Stimulated activated CD8-positive, alpha-beta memory T cell treated with anti-CD3 and anti-CD28 coated beads, Interleukin-15, amount 100 ng/mL, for 48 hours (primary cell): Measurements from ENCODE around the gene SYCE3.

Experiments
- DNase-seq, 2 donors: peaks; one replicate each; pipeline ENCODE4 v3.0.0-alpha.2; 2020; ENCODE audit warnings: low read depth in 2 of 2

Gene SYCE3

DNA sequence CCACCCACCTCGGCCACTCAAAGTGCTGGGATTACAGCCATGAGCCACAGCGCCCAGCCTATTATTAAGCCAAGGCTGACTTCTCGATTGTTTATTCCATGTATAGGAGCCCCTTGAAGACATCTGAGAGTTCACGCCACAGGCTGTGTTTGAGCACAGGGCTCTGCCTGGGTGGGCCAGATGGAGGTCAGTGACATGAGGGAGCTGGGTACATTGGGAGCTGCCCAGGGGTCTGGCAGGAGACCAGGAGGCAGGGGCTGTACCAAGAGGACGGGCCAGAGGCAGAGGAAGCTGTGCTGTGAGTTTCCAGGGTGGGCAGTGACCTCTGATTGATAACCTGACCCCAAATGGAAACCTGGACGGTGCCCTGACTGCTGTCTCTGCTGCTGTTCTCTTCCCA lies 60.6 kb downstream of the SYCE3 start:
- no peak for DNase-seq
